Thyroid gland (tissue), 4 donors: Measurements from ENCODE around the gene SVEP1. TPM values are rescaled to one million over a fixed set of nuclear protein-coding genes. Genes with fewer than 3 reads are reported as not detected.

Experiments
- DNase-seq, 2 donors: peaks; one replicate each; pipeline ENCODE4 v3.0.0-alpha.2; 2019
- H3K27ac ChIP-seq, 3 donors: fragments of 200-600 bp; sonication (generic); 1 replicate in 2 of 3; 2 replicates in 1 of 3; pipeline ENCODE4 v1.5.1; 2016 to 2019; ENCODE audit warnings: mild to moderate bottlenecking in 1 of 3, moderate library complexity in 1 of 3
- H3K27me3 ChIP-seq: fragments of 200-600 bp; sonication (generic); one replicate; pipeline ENCODE4 v1.5.1; 2019
- H3K36me3 ChIP-seq, 2 donors: fragments of 200-600 bp; sonication (generic); one replicate each; pipeline ENCODE4 v1.5.1; 2016 to 2019
- H3K4me1 ChIP-seq, 2 donors: fragments of 200-600 bp; sonication (generic); one replicate each; pipeline ENCODE4 v1.5.1; 2017 to 2019
- H3K4me3 ChIP-seq, 3 donors: fragments of 200-600 bp; sonication (generic); replicated peaks in 1 of 3; 1 replicate in 2 of 3; 2 replicates in 1 of 3; pipeline ENCODE4 v1.5.1; 2016; ENCODE audit warnings: mild to moderate bottlenecking in 1 of 3
- H3K9me3 ChIP-seq: fragments of 200-600 bp; sonication (generic); one replicate; pipeline ENCODE4 v1.5.1; 2017
- POLR2A ChIP-seq, 2 donors: fragments of 450-650 bp; IDR thresholded peaks; one replicate each; pipeline ENCODE4 v1.6.1; 2017; ENCODE audit warnings: antibody characterized with exemption in 2 of 2, mild to moderate bottlenecking in 2 of 2, moderate library complexity in 1 of 2
- WGBS, 2 donors: methylation state at CpG; one replicate each; pipeline ENCODE4 v1.1.5; 2017; 5-methylcytosine and 5-hydroxymethylcytosine counted together
- intact Hi-C: fragments of 100-400 bp; cut with DNase I; formaldehyde crosslinking; loops from one replicate; pipeline ENCODE4 v1.15.1; 2023
- total RNA-seq, 4 donors: library from RNA; depleted of rRNA; stranded (reverse); fragments of >200 nt; gene quantifications; one replicate each; pipeline ENCODE4 v1.2.3, GENCODE V29; 2016
- TF ChIP-seq, protein P1 (sequence below), 6 experiments: fragments of 200-600 bp in 3 of 6; fragments of 450-650 bp in 3 of 6; sonication (generic) in 3 of 6; IDR thresholded peaks; one replicate each; pipeline ENCODE4 v1.5.1; 2016 to 2019; ENCODE audit warnings: antibody characterized with exemption in 6 of 6, mild to moderate bottlenecking in 2 of 6, inconsistent platforms in 1 of 6, moderate library complexity in 1 of 6

Gene SVEP1
- total RNA-seq, 4 donors from 2014 or later, result 14.1 to 55.5 (median 31.9) TPM

DNA sequence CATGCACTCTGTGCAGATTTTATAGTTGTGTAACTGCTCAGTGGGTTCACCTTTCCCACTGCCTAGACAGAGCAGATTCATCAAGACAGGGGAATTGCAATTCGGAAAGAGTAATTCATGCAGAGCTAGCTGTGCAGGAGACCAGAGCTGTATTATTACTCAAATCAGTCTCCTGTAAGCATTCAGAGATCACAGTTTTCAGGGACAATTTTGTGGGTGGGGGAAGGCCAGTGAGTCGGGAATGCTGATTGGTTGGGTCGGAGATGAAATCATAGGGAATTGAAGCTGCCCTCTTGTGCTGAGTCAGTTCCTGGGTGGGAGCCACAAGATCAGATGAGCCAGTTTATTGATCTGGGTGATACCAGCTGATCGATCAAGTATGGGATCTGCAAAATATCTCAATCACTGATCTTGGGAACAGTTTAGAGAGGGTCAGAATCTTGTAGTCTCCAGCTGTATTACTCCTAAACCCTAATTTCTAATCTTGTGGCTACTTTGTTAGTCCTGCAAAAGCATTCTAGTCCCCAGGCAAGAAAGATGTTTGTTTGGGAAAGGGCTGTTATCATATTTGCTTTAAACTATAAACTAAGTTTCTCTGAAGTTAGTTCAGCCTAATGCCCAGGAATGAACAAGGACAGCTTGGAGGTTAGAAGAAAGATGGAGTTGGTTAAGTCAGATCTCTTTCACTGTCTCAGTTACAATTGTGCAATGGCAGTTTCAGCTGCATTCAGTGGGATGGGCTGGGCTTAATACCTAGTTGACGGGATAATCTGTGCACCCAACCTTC lies 12.7 kb upstream of the SVEP1 start:
- Histone ChIP-seq H3K4me1 (no peaks in the 10 kb centered on the region), H3K9me3 (no peaks in the 10 kb centered on the region), H3K27ac (no peak overlapping the region), H3K36me3 (no peaks in the 10 kb centered on the region), H3K27me3 (no peaks in the 10 kb centered on the region), H3K4me3 (no peak overlapping the region)
- TF ChIP-seq, protein P1, sequence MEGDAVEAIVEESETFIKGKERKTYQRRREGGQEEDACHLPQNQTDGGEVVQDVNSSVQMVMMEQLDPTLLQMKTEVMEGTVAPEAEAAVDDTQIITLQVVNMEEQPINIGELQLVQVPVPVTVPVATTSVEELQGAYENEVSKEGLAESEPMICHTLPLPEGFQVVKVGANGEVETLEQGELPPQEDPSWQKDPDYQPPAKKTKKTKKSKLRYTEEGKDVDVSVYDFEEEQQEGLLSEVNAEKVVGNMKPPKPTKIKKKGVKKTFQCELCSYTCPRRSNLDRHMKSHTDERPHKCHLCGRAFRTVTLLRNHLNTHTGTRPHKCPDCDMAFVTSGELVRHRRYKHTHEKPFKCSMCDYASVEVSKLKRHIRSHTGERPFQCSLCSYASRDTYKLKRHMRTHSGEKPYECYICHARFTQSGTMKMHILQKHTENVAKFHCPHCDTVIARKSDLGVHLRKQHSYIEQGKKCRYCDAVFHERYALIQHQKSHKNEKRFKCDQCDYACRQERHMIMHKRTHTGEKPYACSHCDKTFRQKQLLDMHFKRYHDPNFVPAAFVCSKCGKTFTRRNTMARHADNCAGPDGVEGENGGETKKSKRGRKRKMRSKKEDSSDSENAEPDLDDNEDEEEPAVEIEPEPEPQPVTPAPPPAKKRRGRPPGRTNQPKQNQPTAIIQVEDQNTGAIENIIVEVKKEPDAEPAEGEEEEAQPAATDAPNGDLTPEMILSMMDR (IDR thresholded peaks at IDR 0.05), result no peak
- no peak for TF ChIP-seq POLR2A (IDR thresholded peaks at IDR 0.05)
- DNase-seq, result no peak
- intact Hi-C loops, result no loop called here
- 81 to 89% methylated on average over 5 of the region's 5 CpGs for WGBS, 2 donors

- no peak for DNase-seq
- TF ChIP-seq POLR2A (IDR thresholded peaks at IDR 0.05), result no peak
- TF ChIP-seq, protein P1 (IDR thresholded peaks at IDR 0.05), result no peak
- H3K27ac ChIP-seq, result no peak overlapping the region
- no peaks in the 10 kb centered on the region for H3K27me3 ChIP-seq
- 3 to 27% methylated on average over 1 of the region's 1 CpG for WGBS, 2 donors
- H3K4me3 ChIP-seq, result no peak overlapping the region
- intact Hi-C loops, result no loop called here
- H3K4me1 ChIP-seq, result no peaks in the 10 kb centered on the region
- no peaks in the 10 kb centered on the region for H3K9me3 ChIP-seq
- H3K36me3 ChIP-seq, result no peaks in the 10 kb centered on the region
These were observed 12.0 kb upstream of the SVEP1 start for GRCh38 chr9:110591526-110591925.

DNA sequence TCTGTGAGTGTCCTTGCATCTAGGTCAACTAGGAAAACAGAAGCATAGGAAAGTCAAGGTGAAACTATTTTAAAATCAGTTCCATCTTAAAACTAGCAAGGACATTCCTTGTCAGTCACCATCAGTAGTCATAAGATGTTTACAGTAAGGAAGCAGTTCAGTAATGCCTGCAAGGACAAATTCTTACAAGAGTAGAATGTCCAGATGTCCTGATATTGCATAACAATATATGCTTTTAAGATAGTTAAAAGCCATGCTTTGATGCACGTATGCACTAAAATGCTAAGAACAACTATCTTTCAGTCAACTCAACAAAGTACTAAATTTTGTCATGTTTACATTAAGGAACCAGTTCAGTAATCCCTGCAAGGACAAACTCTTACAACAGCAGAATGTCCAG lies 11.3 kb upstream of the SVEP1 start:
- Histone ChIP-seq H3K27me3 (no peaks in the 10 kb centered on the region), H3K4me1 (no peaks in the 10 kb centered on the region), H3K9me3 (no peaks in the 10 kb centered on the region), H3K36me3 (no peaks in the 10 kb centered on the region), H3K4me3 (no peak overlapping the region), H3K27ac (no peak overlapping the region)
- intact Hi-C loops, result no loop called here
- DNase-seq, result no peak
- TF ChIP-seq, protein P1 (IDR thresholded peaks at IDR 0.05), result no peak
- no peak for TF ChIP-seq POLR2A (IDR thresholded peaks at IDR 0.05)
- 81% methylated on average over 1 of the region's 1 CpG for WGBS, 2 donors

DNA sequence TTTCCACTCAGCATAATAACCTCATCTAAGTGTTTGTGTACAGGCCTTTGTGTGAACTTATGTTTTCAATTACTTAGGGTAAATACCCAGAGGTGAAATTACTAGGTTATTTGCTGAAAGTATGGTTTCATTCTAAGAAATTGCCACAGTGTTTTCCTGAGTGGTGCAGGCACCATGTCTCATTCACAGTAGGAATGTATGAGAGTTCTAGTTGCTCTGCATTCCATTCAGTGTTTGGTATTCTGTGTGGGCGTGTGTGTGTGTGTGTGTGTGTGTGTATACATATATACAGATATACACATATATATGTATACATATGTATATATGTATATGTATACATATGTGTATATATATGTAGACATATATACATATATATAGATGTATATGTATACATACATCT lies 8.8 kb upstream of the SVEP1 start:
- Histone ChIP-seq H3K27me3 (no peaks in the 10 kb centered on the region), H3K4me1 (no peaks in the 10 kb centered on the region), H3K27ac (no peak overlapping the region), H3K36me3 (no peaks in the 10 kb centered on the region), H3K4me3 (no peak overlapping the region), H3K9me3 (no peaks in the 10 kb centered on the region)
- DNase-seq, result no peak
- TF ChIP-seq POLR2A (IDR thresholded peaks at IDR 0.05), result no peak
- TF ChIP-seq, protein P1 (IDR thresholded peaks at IDR 0.05), result no peak
- 60 to 82% methylated on average over 1 of the region's 1 CpG for WGBS, 2 donors
- intact Hi-C loops, result no loop called here

DNA sequence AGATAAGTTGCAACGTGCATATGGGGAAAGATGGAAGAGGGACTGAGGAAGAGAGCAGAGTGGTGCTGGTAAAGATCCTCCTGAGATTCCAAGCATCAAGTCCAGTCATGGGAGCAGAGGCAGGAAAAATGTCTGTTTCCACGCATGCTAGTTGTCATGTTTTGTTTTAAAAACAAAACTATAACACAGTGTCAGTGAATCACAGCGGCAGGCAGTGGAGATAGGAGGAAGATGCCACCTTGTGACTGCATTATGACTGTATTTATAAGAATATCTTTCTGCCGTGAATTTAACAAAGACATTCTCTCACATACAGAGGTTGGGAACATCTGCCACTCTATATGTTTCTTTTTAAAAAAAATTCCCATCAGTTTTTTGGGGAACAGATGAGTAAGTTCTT lies 3.7 kb upstream of the SVEP1 start:
- Histone ChIP-seq H3K27me3 (peaks cover 9% of the 10 kb centered on the region), H3K4me3 (no peak overlapping the region), H3K9me3 (no peaks in the 10 kb centered on the region), H3K27ac (no peak overlapping the region), H3K4me1 (no peaks in the 10 kb centered on the region), H3K36me3 (no peaks in the 10 kb centered on the region)
- TF ChIP-seq POLR2A (IDR thresholded peaks at IDR 0.05), result no peak
- TF ChIP-seq, protein P1 (IDR thresholded peaks at IDR 0.05), result no peak
- DNase-seq, result no peak
- WGBS, 2 donors, result 58 to 68% methylated on average over 4 of the region's 4 CpGs
- intact Hi-C loops, result no loop called here
